ENCODE data around the gene GPR3. TPM values are rescaled to one million over a fixed set of nuclear protein-coding genes. Genes with fewer than 3 reads are reported as not detected.

The GPR3 gene
- total and polyA plus RNA-seq, 10 of the 15 experiments (the other 5 are each of a cell fraction or from before 2014, with no cell fraction given), result 0.33 to 1.4 (median 0.63) TPM; not detected in 3

DNA sequence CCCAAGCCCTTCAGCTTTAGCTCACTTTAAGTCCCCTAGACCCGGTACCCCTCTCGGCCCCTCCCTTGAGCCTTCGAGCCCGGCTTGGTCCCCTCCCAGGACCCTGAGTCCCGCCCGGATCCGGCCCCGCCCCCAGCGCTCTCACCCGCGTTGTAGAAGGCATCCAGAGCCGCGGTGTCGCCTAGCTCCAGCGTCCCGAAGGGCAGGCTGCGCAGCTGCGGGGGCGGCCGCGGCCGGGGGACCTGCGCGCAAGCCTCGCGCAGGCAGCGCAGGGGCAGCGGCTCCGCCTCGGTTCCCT lies 26.4 kb upstream of the GPR3 start (continued):
- TF ChIP-seq, protein P1, sequence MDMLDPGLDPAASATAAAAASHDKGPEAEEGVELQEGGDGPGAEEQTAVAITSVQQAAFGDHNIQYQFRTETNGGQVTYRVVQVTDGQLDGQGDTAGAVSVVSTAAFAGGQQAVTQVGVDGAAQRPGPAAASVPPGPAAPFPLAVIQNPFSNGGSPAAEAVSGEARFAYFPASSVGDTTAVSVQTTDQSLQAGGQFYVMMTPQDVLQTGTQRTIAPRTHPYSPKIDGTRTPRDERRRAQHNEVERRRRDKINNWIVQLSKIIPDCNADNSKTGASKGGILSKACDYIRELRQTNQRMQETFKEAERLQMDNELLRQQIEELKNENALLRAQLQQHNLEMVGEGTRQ (IDR thresholded peaks at IDR 0.05; ENCODE audit: borderline replicate concordance, low read depth, low read length), result no peak
- TF ChIP-seq KDM1A (IDR thresholded peaks at IDR 0.05; ENCODE audit: borderline replicate concordance) (no peak), RBBP5 (conservative IDR thresholded peaks at IDR 0.05) (no peak), ZNF274 (IDR thresholded peaks at IDR 0.05; ENCODE audit: insufficient read depth, insufficient read length) (no peak), MYB (IDR thresholded peaks at IDR 0.05; ENCODE audit: borderline replicate concordance, low read depth, low read length) (no peak), CHD2 (IDR thresholded peaks at IDR 0.05; ENCODE audit: borderline replicate concordance, low read depth, low read length) (no peak), SRF (IDR thresholded peaks at IDR 0.05; ENCODE audit: low read depth in 2 of 2, low read length in 2 of 2) (no peak), NRF1 (conservative IDR thresholded peaks at IDR 0.05; ENCODE audit: low read depth, low read length) (peak; percentile 24; the same call in 1 of the 2 replicates), CHD1 (IDR thresholded peaks at IDR 0.05; ENCODE audit: low read depth, low read length) (no peak), SP1 (IDR thresholded peaks at IDR 0.05; ENCODE audit: low read depth, low read length) (no peak), YY1 (IDR thresholded peaks at IDR 0.05; ENCODE audit: low read depth, low read length) (no peak), PAX5 (IDR thresholded peaks at IDR 0.05; ENCODE audit: borderline replicate concordance, low read depth, low read length) (no peak), TAF1 (IDR thresholded peaks at IDR 0.05; ENCODE audit: borderline replicate concordance, low read depth, low read length) (no peak), MTA3 (IDR thresholded peaks at IDR 0.05; ENCODE audit: borderline replicate concordance, low read length) (no peak), IKZF2 (IDR thresholded peaks at IDR 0.05) (no peak), NBN (IDR thresholded peaks at IDR 0.05) (0 out of 2 replicates have a peak, but pooled peaks have one; percentile 2)
- TF ChIP-seq, protein P2, sequence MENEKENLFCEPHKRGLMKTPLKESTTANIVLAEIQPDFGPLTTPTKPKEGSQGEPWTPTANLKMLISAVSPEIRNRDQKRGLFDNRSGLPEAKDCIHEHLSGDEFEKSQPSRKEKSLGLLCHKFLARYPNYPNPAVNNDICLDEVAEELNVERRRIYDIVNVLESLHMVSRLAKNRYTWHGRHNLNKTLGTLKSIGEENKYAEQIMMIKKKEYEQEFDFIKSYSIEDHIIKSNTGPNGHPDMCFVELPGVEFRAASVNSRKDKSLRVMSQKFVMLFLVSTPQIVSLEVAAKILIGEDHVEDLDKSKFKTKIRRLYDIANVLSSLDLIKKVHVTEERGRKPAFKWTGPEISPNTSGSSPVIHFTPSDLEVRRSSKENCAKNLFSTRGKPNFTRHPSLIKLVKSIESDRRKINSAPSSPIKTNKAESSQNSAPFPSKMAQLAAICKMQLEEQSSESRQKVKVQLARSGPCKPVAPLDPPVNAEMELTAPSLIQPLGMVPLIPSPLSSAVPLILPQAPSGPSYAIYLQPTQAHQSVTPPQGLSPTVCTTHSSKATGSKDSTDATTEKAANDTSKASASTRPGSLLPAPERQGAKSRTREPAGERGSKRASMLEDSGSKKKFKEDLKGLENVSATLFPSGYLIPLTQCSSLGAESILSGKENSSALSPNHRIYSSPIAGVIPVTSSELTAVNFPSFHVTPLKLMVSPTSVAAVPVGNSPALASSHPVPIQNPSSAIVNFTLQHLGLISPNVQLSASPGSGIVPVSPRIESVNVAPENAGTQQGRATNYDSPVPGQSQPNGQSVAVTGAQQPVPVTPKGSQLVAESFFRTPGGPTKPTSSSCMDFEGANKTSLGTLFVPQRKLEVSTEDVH (IDR thresholded peaks at IDR 0.05; ENCODE audit: low read depth, partially characterized antibody), result no peak
